Vagina (tissue), 2 donors: ENCODE data around the gene MAPRE3.

Experiments
- CTCF ChIP-seq, 3 experiments: fragments of 450-650 bp in 2 of 3; fragments of 200-600 bp in 1 of 3; sonication (generic) in 1 of 3; IDR thresholded peaks; one replicate each; pipeline ENCODE4 v1.5.1; 2017 to 2019; ENCODE audit warnings: antibody characterized with exemption in 3 of 3, mild to moderate bottlenecking in 2 of 3, moderate library complexity in 2 of 3
- POLR2A ChIP-seq, 2 donors: fragments of 450-650 bp; IDR thresholded peaks; one replicate each; pipeline ENCODE4 v1.6.1; 2017; ENCODE audit warnings: antibody characterized with exemption in 2 of 2, mild to moderate bottlenecking in 2 of 2, moderate library complexity in 2 of 2
- POLR2AphosphoS5 ChIP-seq, 2 donors: sonication (generic); formaldehyde crosslinking; IDR thresholded peaks; one replicate each; pipeline ENCODE4 v1.9.0; 2017; ENCODE audit warnings: antibody characterized with exemption in 2 of 2, mild to moderate bottlenecking in 2 of 2, low read depth in 1 of 2; ENCODE audit not compliant: insufficient read depth in 1 of 2

- no peak for TF ChIP-seq CTCF (IDR thresholded peaks at IDR 0.05)
- no peak for TF ChIP-seq POLR2AphosphoS5 (IDR thresholded peaks at IDR 0.05; ENCODE audit: insufficient read depth in 1 of 2, low read depth in 1 of 2)
- TF ChIP-seq POLR2A (IDR thresholded peaks at IDR 0.05): no peak
These were observed 38.2 kb downstream of the MAPRE3 start for GRCh38 chr2:27008678-27009077.
